C4-2B (cell line): Measurements from ENCODE around the gene BTG1.

Experiments
- H3K27ac ChIP-seq: fragments of 450-650 bp; 2 replicates; pipeline ENCODE4 v1.5.1; 2017
- CTCF ChIP-seq: fragments of 450-650 bp; conservative IDR thresholded peaks from 2 replicates; pipeline ENCODE4 v1.5.1; 2017; ENCODE audit warnings: mild to moderate bottlenecking
- ZFX ChIP-seq: fragments of 450-650 bp; IDR thresholded peaks from 2 replicates; pipeline ENCODE4 v1.6.1; 2017

The BTG1 gene

GRCh38 chr12:92110083-92110640 is 35.5 kb downstream of the BTG1 start:
- TF ChIP-seq CTCF = no peak
- TF ChIP-seq ZFX = no peak
- H3K27ac ChIP-seq = no peak overlapping the region

- no peak for TF ChIP-seq CTCF
- TF ChIP-seq ZFX = no peak
- H3K27ac ChIP-seq = no peak overlapping the region
These were observed 36.0 kb downstream of the BTG1 start for GRCh38 chr12:92109613-92110012.

GRCh38 chr12:92108651-92109050 is 37.0 kb downstream of the BTG1 start:
- H3K27ac ChIP-seq = no peak overlapping the region
- TF ChIP-seq ZFX (no peak), CTCF (no peak)

- TF ChIP-seq ZFX (no peak), CTCF (no peak)
- no peak overlapping the region for H3K27ac ChIP-seq
These were observed 38.0 kb downstream of the BTG1 start for GRCh38 chr12:92107621-92108131.

GRCh38 chr12:92107094-92107493 is 38.6 kb downstream of the BTG1 start:
- TF ChIP-seq CTCF = no peak
- TF ChIP-seq ZFX = no peak
- no peak overlapping the region for H3K27ac ChIP-seq

- H3K27ac ChIP-seq = no peak overlapping the region
- TF ChIP-seq ZFX (no peak), CTCF (no peak)
These were observed 40.0 kb downstream of the BTG1 start for GRCh38 chr12:92105676-92106075.

GRCh38 chr12:92105110-92105509 is 40.5 kb downstream of the BTG1 start:
- TF ChIP-seq CTCF (no peak), ZFX (no peak)
- no peak overlapping the region for H3K27ac ChIP-seq
